Small intestine (tissue), 7 donors: ENCODE results near the gene LAIR2. TPM values are rescaled to one million over a fixed set of nuclear protein-coding genes. Genes with fewer than 3 reads are reported as not detected.
"Not testable (repeated sequence)": the region's sequence is repeated elsewhere in the genome, so short reads cannot be mapped to it uniquely, and the experiment has no call there.

Experiments
- DNase-seq, 2 donors: peaks; one replicate each; pipeline versions ENCODE4 v3.0.0 to v3.0.0-alpha.2; 2013
- FAIRE-seq: peaks from 2 replicates; lab custom pipeline; 2012; peaks lifted over from hg19 to GRCh38; lab: Jason Lieb, UNC
- H3K27ac ChIP-seq, 3 donors: one replicate each; pipeline ENCODE4 v1.5.1; 2013; ENCODE audit warnings: low read length in 2 of 3, mild to moderate bottlenecking in 2 of 3, control low read depth in 1 of 3, inconsistent platforms in 1 of 3, low read depth in 1 of 3, moderate library complexity in 1 of 3
- H3K27me3 ChIP-seq, 3 donors: one replicate each; pipeline ENCODE4 v1.6.1; 2013; ENCODE audit warnings: low read length in 3 of 3, inconsistent platforms in 1 of 3; ENCODE audit not compliant: control insufficient read depth in 3 of 3, insufficient read depth in 3 of 3
- H3K36me3 ChIP-seq, 3 donors: one replicate each; pipeline ENCODE4 v1.6.1; 2013; ENCODE audit warnings: low read length in 3 of 3, inconsistent platforms in 1 of 3, low read depth in 1 of 3, mild to moderate bottlenecking in 1 of 3, moderate library complexity in 1 of 3; ENCODE audit not compliant: control insufficient read depth in 3 of 3, insufficient read depth in 2 of 3
- H3K4me1 ChIP-seq, 3 donors: one replicate each; pipeline ENCODE4 v1.6.1; 2013; ENCODE audit warnings: low read length in 2 of 3, inconsistent platforms in 1 of 3, low read depth in 1 of 3, mild to moderate bottlenecking in 1 of 3, moderate library complexity in 1 of 3; ENCODE audit not compliant: control insufficient read depth in 3 of 3, insufficient read depth in 2 of 3
- H3K4me3 ChIP-seq, 3 donors: one replicate each; pipeline ENCODE4 v1.5.1; 2013; ENCODE audit warnings: low read length in 3 of 3, control low read depth in 1 of 3, inconsistent platforms in 1 of 3, low read depth in 1 of 3, mild to moderate bottlenecking in 1 of 3, moderate library complexity in 1 of 3
- H3K9me3 ChIP-seq, 2 donors: one replicate each; pipeline ENCODE4 v1.6.1; 2013; ENCODE audit warnings: low read depth in 1 of 2, low read length in 1 of 2; ENCODE audit not compliant: control insufficient read depth in 2 of 2, insufficient read depth in 1 of 2
- WGBS, 3 donors: extraction: QIAGEN DNeasy Blood & Tissue Kit; methylation state at CpG; one replicate each; pipeline ENCODE4 v1.1.7; 2013; 5-methylcytosine and 5-hydroxymethylcytosine counted together
- polyA plus RNA-seq, 4 donors: library from polyadenylated mRNA; stranded (reverse) in 3 of 4; unstranded in 1 of 4; fragments of 200-250 nt in 3 of 4; fragments of 120-200 nt in 1 of 4; gene quantifications; one replicate each; pipeline versions ENCODE4 v1.2.1 to v1.2.3, GENCODE V29; 2013
- donor health status: healthy with polysubstance abuse.
- donor health status: control.
- donor health status: control.
- donor health status: Bipolar disorder and iron deficiency.
- donor health status: healthy.

The LAIR2 gene
- polyA plus RNA-seq, 4 donors: 0.09 to 0.33 TPM; not detected in 2

DNA sequence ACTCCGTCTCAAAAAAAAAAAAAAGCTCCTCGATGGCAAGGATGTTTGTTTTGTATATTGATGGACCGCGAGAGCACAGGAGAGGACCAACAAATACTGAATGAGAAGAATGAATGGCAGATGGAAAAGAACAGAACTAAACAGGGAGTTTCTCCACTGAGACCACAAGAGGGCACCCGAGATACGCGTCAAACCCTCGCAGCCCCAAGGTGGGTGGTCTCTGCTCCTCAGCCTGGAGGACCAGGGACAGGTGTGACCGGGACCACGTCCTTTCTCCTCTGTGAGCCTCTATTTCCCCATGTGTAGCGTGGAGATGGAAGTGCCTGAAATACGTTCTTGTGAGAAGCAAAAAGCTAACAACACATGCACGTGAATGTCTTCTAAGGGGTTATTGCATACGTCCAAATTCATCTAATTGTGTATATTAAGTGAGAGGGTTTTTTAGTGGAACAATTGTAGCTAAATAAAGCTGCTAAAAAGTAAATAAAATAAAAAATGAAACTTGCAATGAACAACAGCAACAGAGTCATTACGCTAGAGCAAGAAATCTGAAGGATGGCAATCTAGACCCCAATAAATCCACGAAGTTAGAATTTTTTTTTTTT is 21.2 kb upstream of the LAIR2 start:
- Histone ChIP-seq H3K36me3 (no peaks in the 10 kb centered on the region), H3K9me3 (no peaks in the 10 kb centered on the region), H3K27ac (no peak overlapping the region), H3K4me3 (no peak overlapping the region), H3K4me1 (peaks cover 0 to 13% (median 0%) of the 10 kb centered on the region in 3 donors), H3K27me3 (no peaks in the 10 kb centered on the region)
- 10 to 12% (median 10%) methylated on average over 16 of the region's 16 CpGs for WGBS, 3 donors
- peak; percentile 60 to 68 for DNase-seq
- FAIRE-seq: no peak

GRCh38 chr19:54482889-54483288 is 19.7 kb upstream of the LAIR2 start:
- DNase-seq (no peak), FAIRE-seq (no peak)
- 48 to 69% (median 59%) methylated on average over 3 of the region's 3 CpGs for WGBS, 3 donors
- Histone ChIP-seq H3K36me3 (no peaks in the 10 kb centered on the region), H3K4me1 (peaks cover 0 to 2% (median 0%) of the 10 kb centered on the region in 3 donors), H3K27me3 (no peaks in the 10 kb centered on the region), H3K27ac (no peak overlapping the region), H3K4me3 (no peak overlapping the region), H3K9me3 (no peaks in the 10 kb centered on the region)

DNA sequence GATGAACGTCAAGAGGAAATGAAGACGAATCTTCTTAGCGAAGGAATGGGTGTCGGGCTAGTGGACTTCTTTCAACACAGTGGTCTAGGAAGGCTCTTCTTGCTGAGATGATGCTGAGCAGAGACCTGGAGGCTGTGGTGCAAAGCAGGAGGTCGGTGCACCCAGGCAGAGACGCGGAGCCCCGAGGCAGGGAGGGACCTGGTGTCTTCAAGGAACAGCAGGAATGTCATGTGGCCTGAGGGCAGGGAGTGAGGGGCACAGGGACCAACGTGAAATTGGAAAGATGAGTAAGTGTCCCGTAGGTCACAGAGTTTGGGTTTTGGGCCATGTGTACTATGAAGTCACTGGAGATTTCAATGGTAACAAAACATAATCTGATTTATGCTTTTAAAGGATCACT is 18.2 kb upstream of the LAIR2 start:
- H3K27me3 ChIP-seq: no peaks in the 10 kb centered on the region
- no peaks in the 10 kb centered on the region for H3K4me1 ChIP-seq
- no peak for FAIRE-seq
- DNase-seq: no peak
- H3K27ac ChIP-seq: no peak overlapping the region
- H3K9me3 ChIP-seq: no peaks in the 10 kb centered on the region
- 74 to 83% (median 81%) methylated on average over 10 of the region's 10 CpGs for WGBS, 3 donors
- H3K4me3 ChIP-seq: no peak overlapping the region
- no peaks in the 10 kb centered on the region for H3K36me3 ChIP-seq

GRCh38 chr19:54485851-54486250 is 16.8 kb upstream of the LAIR2 start:
- DNase-seq (no peak), FAIRE-seq (no peak)
- H3K4me1 ChIP-seq: no peaks in the 10 kb centered on the region
- H3K36me3 ChIP-seq: no peaks in the 10 kb centered on the region
- no peaks in the 10 kb centered on the region for H3K9me3 ChIP-seq
- H3K27me3 ChIP-seq: no peaks in the 10 kb centered on the region
- no peak overlapping the region for H3K4me3 ChIP-seq
- WGBS, 3 donors: 58 to 73% (median 64%) methylated on average over 3 to 5 of the region's 5 CpGs
- no peak overlapping the region for H3K27ac ChIP-seq

DNA sequence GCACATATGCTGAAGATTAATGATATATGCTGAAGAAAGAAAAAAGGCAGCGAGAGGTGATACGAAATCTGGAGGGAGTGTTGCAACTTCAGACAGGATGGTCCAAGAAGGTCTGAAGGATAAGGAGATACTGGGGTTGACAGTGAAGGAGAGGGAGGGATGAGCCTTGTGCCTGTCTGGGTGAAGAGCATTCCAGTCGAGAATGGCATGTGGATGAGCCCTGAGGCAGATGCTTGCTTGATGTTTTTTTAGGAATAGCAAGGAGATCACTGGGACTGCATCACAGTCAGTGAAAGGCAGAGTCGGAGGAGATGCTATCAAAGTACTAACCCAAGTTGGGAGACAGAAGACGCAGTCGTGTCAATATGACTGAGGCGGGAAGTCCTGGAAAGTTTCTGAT is 13.3 kb upstream of the LAIR2 start:
- FAIRE-seq: no peak
- peaks cover 0 to 3% (median 0%) of the 10 kb centered on the region in 3 donors for H3K27me3 ChIP-seq
- H3K27ac ChIP-seq: no peak overlapping the region
- no peaks in the 10 kb centered on the region for H3K36me3 ChIP-seq
- no peaks in the 10 kb centered on the region for H3K9me3 ChIP-seq
- H3K4me1 ChIP-seq: no peaks in the 10 kb centered on the region
- no peak overlapping the region for H3K4me3 ChIP-seq
- DNase-seq: no peak
- WGBS, 3 donors: 66 to 80% (median 75%) methylated on average over 7 of the region's 7 CpGs

DNA sequence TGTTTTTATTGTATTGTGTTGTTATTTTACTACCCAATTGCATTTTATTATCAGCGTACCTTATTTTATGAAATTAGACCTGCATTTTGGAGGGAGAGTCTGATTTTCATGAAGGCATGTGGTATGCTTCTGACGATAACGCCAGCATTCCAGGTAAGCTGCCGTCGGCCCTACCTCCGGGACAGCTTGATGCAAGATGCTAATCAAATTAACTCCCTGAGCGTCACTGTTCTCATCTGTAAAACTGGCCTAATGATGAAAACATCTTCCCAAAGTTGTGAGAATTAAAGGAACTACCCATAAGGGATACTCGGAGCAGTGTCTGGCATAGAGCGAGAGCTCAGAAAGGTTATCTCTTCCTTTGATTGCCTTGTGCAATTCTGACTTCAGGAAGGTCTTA is 12.9 kb upstream of the LAIR2 start:
- 61 to 66% (median 63%) methylated on average over 9 of the region's 9 CpGs for WGBS, 3 donors
- DNase-seq: no peak
- no peak for FAIRE-seq

DNA sequence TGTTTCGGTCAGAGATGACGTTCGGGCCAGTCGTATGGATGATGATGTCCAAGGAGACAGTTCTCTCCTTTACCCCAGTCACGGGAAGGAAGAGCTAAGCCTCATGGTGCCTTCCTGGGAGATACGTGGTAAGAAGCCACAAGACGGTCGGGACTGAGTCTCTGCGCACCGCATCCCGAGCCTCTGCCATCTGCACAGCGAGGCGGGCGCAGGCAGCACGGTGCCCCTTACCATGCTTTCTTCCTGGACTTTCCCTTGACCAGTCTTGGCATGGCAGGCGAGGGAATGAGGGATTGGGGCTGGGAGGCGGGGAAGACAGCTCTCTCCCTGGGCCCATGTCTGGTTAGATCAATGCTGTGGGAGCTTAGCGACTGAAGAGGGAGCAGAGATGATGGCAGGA is 10.1 kb upstream of the LAIR2 start:
- no peak for FAIRE-seq
- H3K27me3 ChIP-seq: peaks cover 0 to 3% (median 0%) of the 10 kb centered on the region in 3 donors
- 84 to 94% (median 87%) methylated on average over 18 of the region's 18 CpGs for WGBS, 3 donors

More for the DNA sequence above, 12.9 kb upstream of the LAIR2 start:
- H3K4me1 ChIP-seq: no peaks in the 10 kb centered on the region
- no peaks in the 10 kb centered on the region for H3K9me3 ChIP-seq
- no peak overlapping the region for H3K4me3 ChIP-seq
- H3K36me3 ChIP-seq: no peaks in the 10 kb centered on the region
- H3K27ac ChIP-seq: no peak overlapping the region
- H3K27me3 ChIP-seq: peaks cover 0 to 3% (median 0%) of the 10 kb centered on the region in 3 donors

GRCh38 chr19:54493056-54493455 is 9.6 kb upstream of the LAIR2 start:
- H3K4me1 ChIP-seq: not testable (repeated sequence)

More for the DNA sequence above, 10.1 kb upstream of the LAIR2 start:
- Histone ChIP-seq H3K4me3 (no peak overlapping the region), H3K4me1 (no peaks in the 10 kb centered on the region), H3K27ac (no peak overlapping the region), H3K9me3 (no peaks in the 10 kb centered on the region), H3K36me3 (no peaks in the 10 kb centered on the region)
- DNase-seq: no peak

More at GRCh38 chr19:54493056-54493455, 9.6 kb upstream of the LAIR2 start:
- not testable (repeated sequence) for H3K9me3 ChIP-seq, H3K27me3 ChIP-seq, H3K27ac ChIP-seq, FAIRE-seq, H3K4me3 ChIP-seq, DNase-seq, H3K36me3 ChIP-seq
- 83 to 84% (median 83%) methylated on average over 5 of the region's 5 CpGs for WGBS, 3 donors
